ENCODE measurements around the gene TBXT. TPM values are rescaled to one million over a fixed set of nuclear protein-coding genes. Genes with fewer than 3 reads are reported as not detected.
A peak's percentile ranks its signal among the peaks of the same experiment; 100 is the strongest.

Gene TBXT
- total and polyA plus RNA-seq, 9 donors: not detected

DNA sequence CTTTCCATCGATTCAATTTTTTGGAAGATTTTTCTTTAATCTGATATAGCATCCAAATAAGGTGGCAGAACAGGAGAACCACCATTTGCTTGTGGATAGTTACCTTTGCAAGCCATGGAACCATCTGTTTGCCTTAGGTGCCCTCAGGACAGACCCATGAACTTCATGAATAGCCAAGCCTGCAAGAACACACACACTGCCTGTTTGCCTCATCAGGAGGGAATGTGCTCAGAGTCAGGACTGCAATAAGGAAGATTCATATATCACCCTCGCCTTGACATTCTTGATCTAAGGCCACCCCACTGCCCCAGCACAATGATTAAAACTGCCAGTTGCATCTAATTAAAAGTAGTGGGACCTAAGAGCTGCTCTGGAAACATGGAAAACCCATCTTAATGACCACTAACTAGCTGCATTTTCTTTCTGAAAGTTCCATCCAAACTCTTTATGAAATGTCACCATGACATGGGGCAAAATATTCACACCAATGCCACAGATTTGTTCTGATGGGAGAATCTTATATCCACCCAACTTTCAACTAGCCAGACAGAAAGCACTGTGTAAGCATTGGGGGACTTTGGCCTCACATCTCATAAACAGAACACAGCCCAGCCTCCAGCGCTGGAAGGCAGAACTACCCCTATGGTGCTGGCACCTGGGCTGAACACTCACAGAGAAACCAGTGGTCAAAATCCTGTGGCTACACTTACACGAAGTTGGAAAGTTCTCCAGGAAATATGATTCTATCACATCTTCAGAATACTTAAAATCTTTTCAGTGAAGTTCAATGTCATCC is 48.3 kb downstream of the TBXT start:
- Histone ChIP-seq H3K9me3 (replicated peaks; ENCODE audit: control insufficient read depth, low read depth, low read length) (peaks cover 7% of the 10 kb centered on the region), H3K27me3 (ENCODE audit: control insufficient read depth, insufficient read depth, low read length) (no peaks in the 10 kb centered on the region), H3K4me3 (ENCODE audit: low read length) (no peak overlapping the region), H3K36me3 (ENCODE audit: control insufficient read depth, insufficient read depth, low read length) (no peaks in the 10 kb centered on the region), H3K27ac (ENCODE audit: low read length) (no peak overlapping the region), H3K4me1 (ENCODE audit: control insufficient read depth, insufficient read depth, low read length) (no peaks in the 10 kb centered on the region)
- WGBS (ENCODE audit: insufficient coverage): 50% methylated on average over 2 of the region's 4 CpGs
- DNase-seq: no peak

DNA sequence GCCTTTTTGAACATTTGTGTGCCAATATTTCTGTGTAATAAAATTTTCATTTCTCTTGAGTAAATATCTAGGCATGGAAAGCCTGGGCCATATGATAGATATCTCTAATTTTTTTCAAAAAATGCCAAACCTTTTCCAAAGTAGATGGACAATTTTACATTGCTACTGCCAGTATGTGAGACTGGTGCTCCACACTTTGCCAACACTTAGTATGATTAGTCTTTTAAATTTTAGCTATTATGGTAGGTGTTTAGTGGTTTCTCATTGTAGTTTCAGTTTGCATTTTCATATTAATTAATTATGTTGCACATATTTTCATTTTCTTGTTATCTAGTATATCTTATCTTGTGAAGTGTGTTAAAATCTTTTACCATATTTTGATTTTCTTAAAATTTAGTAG is 52.0 kb downstream of the TBXT start:
- Histone ChIP-seq H3K9me3 (replicated peaks; ENCODE audit: control insufficient read depth, low read depth, low read length) (peaks cover 7% of the 10 kb centered on the region), H3K4me3 (ENCODE audit: low read length) (no peak overlapping the region), H3K4me1 (ENCODE audit: control insufficient read depth, insufficient read depth, low read length) (no peaks in the 10 kb centered on the region), H3K27ac (ENCODE audit: low read length) (no peak overlapping the region), H3K27me3 (ENCODE audit: control insufficient read depth, insufficient read depth, low read length) (no peaks in the 10 kb centered on the region), H3K36me3 (ENCODE audit: control insufficient read depth, insufficient read depth, low read length) (no peaks in the 10 kb centered on the region)
- DNase-seq: no peak

DNA sequence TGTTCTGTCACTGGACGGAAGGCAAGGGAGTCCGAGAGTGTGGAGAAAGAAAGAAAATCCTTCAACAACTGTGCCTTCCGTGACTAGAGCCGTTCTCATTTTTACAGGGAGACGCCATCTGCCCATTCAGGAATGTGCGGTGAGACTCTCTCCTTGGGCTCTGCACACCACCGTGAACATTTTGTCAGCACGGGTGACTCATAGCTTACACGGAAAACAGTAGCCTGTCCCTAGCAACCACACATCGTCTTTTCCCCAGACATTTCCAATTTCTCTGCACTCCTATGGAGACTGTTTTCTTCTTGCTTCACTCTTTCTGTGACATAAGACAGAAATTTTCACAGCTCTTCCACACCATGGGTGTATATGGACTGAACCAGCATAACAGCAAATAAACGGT is 55.1 kb downstream of the TBXT start:
- WGBS (ENCODE audit: insufficient coverage): 63% methylated on average over 11 of the region's 11 CpGs

DNA sequence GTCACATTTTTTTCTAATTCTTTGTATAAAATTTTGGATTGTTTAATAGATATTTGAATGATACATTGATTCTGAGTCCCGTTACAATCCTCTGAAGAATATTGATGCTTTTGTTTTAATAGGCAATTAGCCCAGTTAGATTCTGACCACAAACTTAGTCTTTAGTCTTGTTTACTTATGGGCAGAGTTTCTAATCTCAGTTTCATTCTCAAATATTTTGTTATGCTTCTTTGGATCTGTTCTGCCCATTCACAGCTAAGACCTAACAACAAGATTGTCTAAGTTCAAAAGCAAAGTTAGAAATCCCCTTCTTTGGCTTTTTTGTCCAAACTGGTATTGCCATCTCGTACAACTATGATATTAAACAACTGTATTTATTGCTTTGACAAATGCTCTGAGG is 58.0 kb downstream of the TBXT start:
- Histone ChIP-seq H3K4me1 (ENCODE audit: control insufficient read depth, insufficient read depth, low read length) (no peaks in the 10 kb centered on the region), H3K27me3 (ENCODE audit: control insufficient read depth, insufficient read depth, low read length) (peaks cover 4% of the 10 kb centered on the region), H3K4me3 (ENCODE audit: low read length) (no peak overlapping the region), H3K27ac (ENCODE audit: low read length) (no peak overlapping the region), H3K36me3 (ENCODE audit: control insufficient read depth, insufficient read depth, low read length) (no peaks in the 10 kb centered on the region), H3K9me3 (replicated peaks; ENCODE audit: control insufficient read depth, low read depth, low read length) (no peaks in the 10 kb centered on the region)
- no CpG with 5 or more reads among the region's 2 CpGs for WGBS (ENCODE audit: insufficient coverage)
- no peak for DNase-seq

More for the DNA sequence above, 55.1 kb downstream of the TBXT start:
- no peaks in the 10 kb centered on the region for H3K27me3 ChIP-seq (ENCODE audit: control insufficient read depth, insufficient read depth, low read length)
- H3K4me1 ChIP-seq (ENCODE audit: control insufficient read depth, insufficient read depth, low read length): no peaks in the 10 kb centered on the region
- H3K9me3 ChIP-seq (replicated peaks; ENCODE audit: control insufficient read depth, low read depth, low read length): peaks cover 7% of the 10 kb centered on the region
- no peak overlapping the region for H3K27ac ChIP-seq (ENCODE audit: low read length)
- H3K4me3 ChIP-seq (ENCODE audit: low read length): no peak overlapping the region
- H3K36me3 ChIP-seq (ENCODE audit: control insufficient read depth, insufficient read depth, low read length): no peaks in the 10 kb centered on the region
- DNase-seq: peak; percentile 46

Other genes with a start within 250 kb of the TBXT start
- gene PRR18, start 140.5 kb upstream of the TBXT start, total RNA-seq: 0.22 TPM
- gene PRR18, start 140.5 kb upstream of the TBXT start, polyA plus RNA-seq (ENCODE audit: insufficient read depth in 1 of 8, insufficient read length in 8 of 8, low replicate concordance in 1 of 8): under 1 TPM; 0.30 to 1.00 (median 0.72) TPM
- 21.1 TPM for gene SFT2D1, start 174.7 kb upstream of the TBXT start, total RNA-seq
- gene SFT2D1, start 174.7 kb upstream of the TBXT start, polyA plus RNA-seq (ENCODE audit: insufficient read depth in 1 of 8, insufficient read length in 8 of 8, low replicate concordance in 1 of 8): 10 to 100 TPM; 33.5 to 37.2 (median 35.9) TPM
- gene MPC1, start 215.1 kb upstream of the TBXT start, total RNA-seq: 69.2 TPM
- gene MPC1, start 215.1 kb upstream of the TBXT start, polyA plus RNA-seq (ENCODE audit: insufficient read depth in 1 of 8, insufficient read length in 8 of 8, low replicate concordance in 1 of 8): 10 to 100 TPM; 64.7 to 98.0 (median 72.5) TPM